Measurements from ENCODE around the gene CKS2.
"Not testable (repeated sequence)": the region's sequence is repeated elsewhere in the genome, so short reads cannot be mapped to it uniquely, and the experiment has no call there.

The CKS2 gene

GRCh38 chr9:89310475-89311345 is at the start of gene CKS2:
TSS of gene CKS2 (plus strand) at chr9:89311195. CDS start at chr9:89311293, 98 bp downstream.
- Mint-ChIP-seq H3K27me3 (ENCODE audit: low read depth) (peaks cover 3% of the 10 kb centered on the region), H3K4me1 (ENCODE audit: low read depth) (peaks cover 38% of the 10 kb centered on the region), H3K9me3 (no peaks in the 10 kb centered on the region), H3K4me3 (peak within 1 kb of the TSS; percentile 96), H3K27ac (peak within 1 kb of the TSS; percentile 100), H3K36me3 (ENCODE audit: low read depth) (peaks cover 48% of the 10 kb centered on the region)
- DNase-seq (ENCODE audit: low spot score), result peak; percentile 100

- Mint-ChIP-seq H3K27me3 (ENCODE audit: low read depth) (peaks cover 26% of the 10 kb centered on the region), H3K4me1 (ENCODE audit: low read depth) (peaks cover 13% of the 10 kb centered on the region), H3K36me3 (ENCODE audit: low read depth) (peaks cover 6% of the 10 kb centered on the region), H3K4me3 (no peak overlapping the region), H3K27ac (no peak overlapping the region), H3K9me3 (peaks cover 43% of the 10 kb centered on the region)
- DNase-seq (ENCODE audit: low spot score), result no peak
Observed at GRCh38 chr9:89273528-89274279, 37.3 kb upstream of the CKS2 start.

GRCh38 chr9:89274838-89275237 is 36.2 kb upstream of the CKS2 start:
- Mint-ChIP-seq H3K27ac (no peak overlapping the region), H3K36me3 (ENCODE audit: low read depth) (peaks cover 6% of the 10 kb centered on the region), H3K27me3 (ENCODE audit: low read depth) (peaks cover 21% of the 10 kb centered on the region), H3K9me3 (peaks cover 43% of the 10 kb centered on the region), H3K4me1 (ENCODE audit: low read depth) (peaks cover 21% of the 10 kb centered on the region), H3K4me3 (no peak overlapping the region)
- DNase-seq (ENCODE audit: low spot score), result no peak

- not testable (repeated sequence) for H3K4me3 Mint-ChIP-seq; H3K27ac Mint-ChIP-seq; H3K36me3 Mint-ChIP-seq (ENCODE audit: low read depth); DNase-seq (ENCODE audit: low spot score)
- Mint-ChIP-seq H3K9me3 (peaks cover 43% of the 10 kb centered on the region), H3K27me3 (ENCODE audit: low read depth) (peaks cover 18% of the 10 kb centered on the region), H3K4me1 (ENCODE audit: low read depth) (peaks cover 21% of the 10 kb centered on the region)
Observed at GRCh38 chr9:89276040-89276439, 35.0 kb upstream of the CKS2 start.

DNA sequence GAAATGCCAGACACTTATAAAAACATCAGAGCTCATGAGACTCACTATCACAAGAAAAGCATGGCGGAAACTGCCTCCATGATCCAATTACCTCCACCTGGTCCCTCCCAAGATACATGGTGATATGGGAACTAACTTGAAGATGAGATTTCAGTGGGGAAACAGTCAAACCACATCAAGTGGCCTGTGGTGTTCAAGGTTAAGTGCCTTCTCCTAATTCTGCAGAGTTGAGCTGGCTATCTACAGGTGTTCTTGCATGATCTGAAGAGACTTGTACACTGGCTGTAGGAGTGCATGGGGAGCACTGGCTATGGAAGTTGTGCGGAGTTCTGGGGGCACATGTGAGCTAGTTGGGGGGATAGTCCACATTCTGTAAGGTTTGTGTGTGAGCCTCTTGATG is 34.0 kb upstream of the CKS2 start:
- Mint-ChIP-seq H3K36me3 (ENCODE audit: low read depth) (peaks cover 6% of the 10 kb centered on the region), H3K27me3 (ENCODE audit: low read depth) (peaks cover 20% of the 10 kb centered on the region), H3K9me3 (peaks cover 38% of the 10 kb centered on the region), H3K27ac (peak overlapping the region; percentile 28), H3K4me3 (peak overlapping the region; percentile 13), H3K4me1 (ENCODE audit: low read depth) (peaks cover 21% of the 10 kb centered on the region)
- no peak for DNase-seq (ENCODE audit: low spot score)

DNA sequence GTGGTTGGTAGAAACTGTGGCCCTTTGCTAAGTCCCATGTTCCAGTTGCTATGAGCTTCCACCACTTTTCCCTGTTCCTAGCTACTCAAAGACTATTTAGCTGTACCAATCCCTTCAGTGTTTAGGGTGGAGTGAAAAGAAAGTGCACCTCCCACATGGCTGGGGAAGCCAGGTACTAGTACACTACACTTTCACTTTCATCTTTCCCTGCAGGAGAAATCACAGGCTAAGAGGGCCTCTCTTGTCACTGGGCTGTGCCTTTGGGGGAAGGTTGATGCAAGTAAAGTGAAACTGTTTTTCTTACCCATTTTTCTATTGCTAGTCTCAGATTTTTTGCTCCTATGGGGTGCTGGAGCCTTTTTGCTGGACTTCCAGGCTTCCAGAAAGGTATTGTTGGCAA is 33.5 kb upstream of the CKS2 start:
- H3K4me3 Mint-ChIP-seq, result peak overlapping the region; percentile 24
- peaks cover 22% of the 10 kb centered on the region for H3K27me3 Mint-ChIP-seq (ENCODE audit: low read depth)
- H3K36me3 Mint-ChIP-seq (ENCODE audit: low read depth), result peaks cover 6% of the 10 kb centered on the region
- peaks cover 21% of the 10 kb centered on the region for H3K4me1 Mint-ChIP-seq (ENCODE audit: low read depth)
- no peak for DNase-seq (ENCODE audit: low spot score)
- no peak overlapping the region for H3K27ac Mint-ChIP-seq
- peaks cover 37% of the 10 kb centered on the region for H3K9me3 Mint-ChIP-seq

DNA sequence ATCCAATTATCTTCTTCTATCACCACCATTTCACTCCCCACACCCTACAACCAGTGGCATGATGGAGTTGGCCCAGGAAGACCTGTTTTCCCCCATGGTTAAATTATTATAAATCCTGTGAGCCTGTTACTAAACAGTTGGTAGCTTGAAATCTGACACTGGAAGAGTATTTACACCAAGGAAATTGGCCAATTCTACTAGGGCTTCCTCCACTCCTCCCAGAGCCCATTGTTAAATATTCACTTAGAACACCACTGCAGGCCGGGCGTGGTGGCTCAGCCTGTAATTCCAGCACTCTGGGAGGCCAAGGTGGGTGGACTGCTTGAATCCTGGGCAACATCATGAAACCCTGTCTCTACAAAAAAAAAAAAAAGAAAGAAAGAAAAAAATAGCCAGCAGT is 32.4 kb upstream of the CKS2 start:
- Mint-ChIP-seq H3K4me1 (ENCODE audit: low read depth) (peaks cover 21% of the 10 kb centered on the region), H3K9me3 (peaks cover 27% of the 10 kb centered on the region), H3K27ac (no peak overlapping the region), H3K36me3 (ENCODE audit: low read depth) (peaks cover 5% of the 10 kb centered on the region), H3K27me3 (ENCODE audit: low read depth) (peaks cover 20% of the 10 kb centered on the region), H3K4me3 (no peak overlapping the region)
- no peak for DNase-seq (ENCODE audit: low spot score)

GRCh38 chr9:89278997-89279739 is 31.8 kb upstream of the CKS2 start:
- Mint-ChIP-seq H3K4me1 (ENCODE audit: low read depth) (peaks cover 21% of the 10 kb centered on the region), H3K4me3 (peak overlapping the region; percentile 12), H3K27ac (no peak overlapping the region), H3K36me3 (ENCODE audit: low read depth) (peaks cover 3% of the 10 kb centered on the region), H3K27me3 (ENCODE audit: low read depth) (peaks cover 26% of the 10 kb centered on the region), H3K9me3 (peaks cover 20% of the 10 kb centered on the region)
- no peak for DNase-seq (ENCODE audit: low spot score)

DNA sequence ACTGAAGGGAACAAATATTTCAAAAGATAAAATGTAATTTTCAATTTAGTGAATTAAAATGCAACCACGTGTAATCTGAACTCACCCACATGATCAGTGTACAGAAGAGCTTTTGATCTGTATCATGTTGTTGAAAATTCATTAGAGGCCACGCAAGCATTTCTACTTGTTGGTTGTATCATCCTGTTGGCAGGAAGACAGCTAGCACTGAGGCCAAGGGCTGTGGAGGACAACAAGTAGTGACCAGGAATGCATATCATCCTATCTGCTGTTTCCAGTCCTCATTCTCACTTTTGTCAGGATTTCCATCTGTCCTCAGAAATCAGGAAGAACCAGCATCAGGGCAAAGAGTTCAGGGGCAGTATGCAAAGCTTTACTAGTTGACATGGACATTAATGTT is 29.9 kb upstream of the CKS2 start:
- H3K9me3 Mint-ChIP-seq, result peaks cover 7% of the 10 kb centered on the region
- H3K4me3 Mint-ChIP-seq, result no peak overlapping the region
- H3K27ac Mint-ChIP-seq, result no peak overlapping the region
- H3K27me3 Mint-ChIP-seq (ENCODE audit: low read depth), result peaks cover 26% of the 10 kb centered on the region
- no peak for DNase-seq (ENCODE audit: low spot score)
- peaks cover 3% of the 10 kb centered on the region for H3K36me3 Mint-ChIP-seq (ENCODE audit: low read depth)
- peaks cover 21% of the 10 kb centered on the region for H3K4me1 Mint-ChIP-seq (ENCODE audit: low read depth)

DNA sequence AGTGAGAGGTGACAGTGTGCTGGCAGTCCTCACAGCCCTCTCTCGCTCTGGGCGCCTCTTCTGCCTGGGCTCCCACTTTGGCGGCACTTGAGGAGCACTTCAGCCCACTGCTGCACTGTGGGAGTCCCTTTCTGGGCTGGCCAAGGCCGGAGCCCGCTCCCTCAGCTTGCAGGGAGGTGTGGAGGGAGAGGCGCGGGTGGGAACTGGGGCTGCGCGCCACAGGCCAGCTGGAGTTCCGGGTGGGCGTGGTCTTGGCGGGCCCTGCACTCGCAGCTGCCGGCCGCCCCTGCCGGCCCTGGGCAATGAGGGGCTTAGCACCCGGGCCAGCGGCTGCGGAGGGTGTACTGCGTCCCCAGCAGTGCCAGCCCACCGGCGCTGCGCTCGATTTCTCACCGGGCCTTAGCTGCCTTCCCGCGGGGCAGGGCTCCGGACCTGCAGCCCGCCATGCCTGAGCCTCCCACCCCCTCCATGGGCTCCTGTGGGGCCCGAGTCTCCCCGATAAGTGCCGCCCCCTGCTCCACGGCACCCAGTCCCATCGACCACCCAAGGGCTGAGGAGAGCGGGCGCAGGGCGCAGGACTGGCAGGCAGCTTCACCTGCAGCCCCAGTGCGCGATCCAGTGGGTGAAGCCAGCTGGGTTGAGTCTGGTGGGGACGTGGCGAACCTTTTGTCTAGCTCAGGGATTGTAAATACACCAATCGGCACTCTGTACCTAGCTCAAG is 28.6 kb upstream of the CKS2 start:
- Mint-ChIP-seq H3K27me3 (ENCODE audit: low read depth) (peaks cover 19% of the 10 kb centered on the region), H3K4me3 (peak overlapping the region; percentile 45), H3K4me1 (ENCODE audit: low read depth) (peaks cover 12% of the 10 kb centered on the region)
- H3K27ac Mint-ChIP-seq; H3K36me3 Mint-ChIP-seq (ENCODE audit: low read depth); H3K9me3 Mint-ChIP-seq; DNase-seq (ENCODE audit: low spot score): not testable (repeated sequence)

GRCh38 chr9:89284076-89284475 is 26.9 kb upstream of the CKS2 start:
- H3K36me3 Mint-ChIP-seq (ENCODE audit: low read depth), result no peaks in the 10 kb centered on the region
- H3K4me3 Mint-ChIP-seq, result no peak overlapping the region
- H3K9me3 Mint-ChIP-seq, result no peaks in the 10 kb centered on the region
- H3K27ac Mint-ChIP-seq, result no peak overlapping the region
- peaks cover 19% of the 10 kb centered on the region for H3K27me3 Mint-ChIP-seq (ENCODE audit: low read depth)
- no peak for DNase-seq (ENCODE audit: low spot score)
- peaks cover 9% of the 10 kb centered on the region for H3K4me1 Mint-ChIP-seq (ENCODE audit: low read depth)

DNA sequence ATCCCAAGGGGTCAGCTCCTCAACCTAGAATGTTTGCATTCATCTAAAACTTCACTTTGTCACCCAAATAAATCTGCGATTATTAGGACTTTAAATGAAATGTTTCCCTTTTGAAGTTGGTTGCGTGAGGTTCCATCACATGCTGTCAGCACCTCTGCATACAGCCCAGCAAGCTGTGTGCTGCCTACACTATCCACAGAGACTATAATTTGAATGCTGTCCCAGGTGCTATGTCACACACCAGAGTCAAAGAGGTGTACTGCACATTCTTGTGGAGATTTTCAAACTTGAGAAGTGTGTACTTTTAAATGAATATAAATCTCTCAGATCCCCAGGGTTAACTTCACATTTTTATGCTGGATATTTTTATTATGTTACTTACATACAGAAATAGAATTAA is 19.3 kb upstream of the CKS2 start:
- Mint-ChIP-seq H3K36me3 (ENCODE audit: low read depth) (no peaks in the 10 kb centered on the region), H3K4me3 (no peak overlapping the region), H3K27me3 (ENCODE audit: low read depth) (peaks cover 18% of the 10 kb centered on the region), H3K9me3 (peaks cover 14% of the 10 kb centered on the region), H3K27ac (no peak overlapping the region), H3K4me1 (ENCODE audit: low read depth) (no peaks in the 10 kb centered on the region)
- DNase-seq (ENCODE audit: low spot score), result no peak

DNA sequence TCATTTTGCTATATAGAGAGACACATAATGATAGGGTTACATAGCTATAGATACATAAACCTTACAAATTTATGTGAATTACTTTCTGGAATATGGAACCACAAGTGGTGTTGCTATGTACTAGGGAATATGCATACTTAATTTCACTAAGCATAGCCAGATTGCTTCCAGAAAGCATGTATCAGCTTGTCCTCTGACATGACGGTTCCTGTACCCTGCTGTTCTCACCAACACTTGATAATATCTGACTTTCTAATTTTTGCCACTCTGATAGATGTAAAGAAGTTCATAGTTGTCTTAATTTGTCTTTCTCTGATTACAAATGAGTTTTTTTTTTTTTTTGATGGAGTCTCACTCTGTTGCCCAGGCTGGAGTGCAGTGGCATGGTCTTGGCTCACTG is 18.0 kb upstream of the CKS2 start:
- Mint-ChIP-seq H3K27me3 (ENCODE audit: low read depth) (peaks cover 20% of the 10 kb centered on the region), H3K27ac (no peak overlapping the region), H3K4me3 (no peak overlapping the region), H3K36me3 (ENCODE audit: low read depth) (no peaks in the 10 kb centered on the region), H3K4me1 (ENCODE audit: low read depth) (no peaks in the 10 kb centered on the region), H3K9me3 (peaks cover 14% of the 10 kb centered on the region)
- no peak for DNase-seq (ENCODE audit: low spot score)
